Measurements from ENCODE around the gene CADM1. TPM values are rescaled to one million over a fixed set of nuclear protein-coding genes. Genes with fewer than 3 reads are reported as not detected.

Gene CADM1
- total RNA-seq, 2 donors from 2014 or later: 1.4 to 6.1 TPM

DNA sequence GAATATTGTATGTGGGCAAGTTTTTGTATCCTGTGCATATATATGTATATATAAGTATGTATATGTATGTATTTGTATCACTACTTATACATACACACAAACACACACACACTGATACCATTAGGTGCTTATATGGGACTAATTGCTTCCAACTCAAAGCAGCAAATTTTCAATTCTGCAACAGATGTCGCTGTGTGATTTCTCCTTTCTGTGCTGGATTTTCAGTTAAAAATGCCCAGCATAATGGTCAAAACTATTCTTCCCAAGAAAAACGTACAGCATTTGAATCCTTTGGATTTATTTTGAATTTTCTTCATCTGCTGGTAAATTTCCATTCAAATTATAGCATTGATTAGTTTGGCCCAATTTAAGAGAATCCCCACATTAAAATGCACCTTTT, 4.3 kb downstream of the CADM1 start:
- TF ChIP-seq, protein P1, sequence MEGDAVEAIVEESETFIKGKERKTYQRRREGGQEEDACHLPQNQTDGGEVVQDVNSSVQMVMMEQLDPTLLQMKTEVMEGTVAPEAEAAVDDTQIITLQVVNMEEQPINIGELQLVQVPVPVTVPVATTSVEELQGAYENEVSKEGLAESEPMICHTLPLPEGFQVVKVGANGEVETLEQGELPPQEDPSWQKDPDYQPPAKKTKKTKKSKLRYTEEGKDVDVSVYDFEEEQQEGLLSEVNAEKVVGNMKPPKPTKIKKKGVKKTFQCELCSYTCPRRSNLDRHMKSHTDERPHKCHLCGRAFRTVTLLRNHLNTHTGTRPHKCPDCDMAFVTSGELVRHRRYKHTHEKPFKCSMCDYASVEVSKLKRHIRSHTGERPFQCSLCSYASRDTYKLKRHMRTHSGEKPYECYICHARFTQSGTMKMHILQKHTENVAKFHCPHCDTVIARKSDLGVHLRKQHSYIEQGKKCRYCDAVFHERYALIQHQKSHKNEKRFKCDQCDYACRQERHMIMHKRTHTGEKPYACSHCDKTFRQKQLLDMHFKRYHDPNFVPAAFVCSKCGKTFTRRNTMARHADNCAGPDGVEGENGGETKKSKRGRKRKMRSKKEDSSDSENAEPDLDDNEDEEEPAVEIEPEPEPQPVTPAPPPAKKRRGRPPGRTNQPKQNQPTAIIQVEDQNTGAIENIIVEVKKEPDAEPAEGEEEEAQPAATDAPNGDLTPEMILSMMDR (IDR thresholded peaks at IDR 0.05): no peak
- Histone ChIP-seq H3K4me3 (no peak overlapping the region), H3K27me3 (replicated peaks; ENCODE audit: insufficient read depth) (no peaks in the 10 kb centered on the region), H3K36me3 (no peaks in the 10 kb centered on the region), H3K4me1 (ENCODE audit: control insufficient read depth in 1 of 2, low read depth in 2 of 2) (peaks cover 20 to 21% of the 10 kb centered on the region in 2 donors), H3K9me3 (no peaks in the 10 kb centered on the region), H3K27ac (no peak overlapping the region)
- ATAC-seq (ENCODE audit: insufficient number of reproducible peaks, low FRiP score, low read depth) (no peak), DNase-seq (ENCODE audit: low spot score) (no peak)

- Histone ChIP-seq H3K36me3 (no peaks in the 10 kb centered on the region), H3K4me3 (no peak overlapping the region), H3K27ac (no peak overlapping the region), H3K4me1 (ENCODE audit: control insufficient read depth in 1 of 2, low read depth in 2 of 2) (peaks cover 20 to 21% of the 10 kb centered on the region in 2 donors), H3K9me3 (no peaks in the 10 kb centered on the region), H3K27me3 (replicated peaks; ENCODE audit: insufficient read depth) (no peaks in the 10 kb centered on the region)
- no peak for DNase-seq (ENCODE audit: low spot score)
- no peak for ATAC-seq (ENCODE audit: insufficient number of reproducible peaks, low FRiP score, low read depth)
- TF ChIP-seq, protein P1 (IDR thresholded peaks at IDR 0.05): no peak
Observed at GRCh38 chr11:115499241-115499799, 4.9 kb downstream of the CADM1 start.

DNA sequence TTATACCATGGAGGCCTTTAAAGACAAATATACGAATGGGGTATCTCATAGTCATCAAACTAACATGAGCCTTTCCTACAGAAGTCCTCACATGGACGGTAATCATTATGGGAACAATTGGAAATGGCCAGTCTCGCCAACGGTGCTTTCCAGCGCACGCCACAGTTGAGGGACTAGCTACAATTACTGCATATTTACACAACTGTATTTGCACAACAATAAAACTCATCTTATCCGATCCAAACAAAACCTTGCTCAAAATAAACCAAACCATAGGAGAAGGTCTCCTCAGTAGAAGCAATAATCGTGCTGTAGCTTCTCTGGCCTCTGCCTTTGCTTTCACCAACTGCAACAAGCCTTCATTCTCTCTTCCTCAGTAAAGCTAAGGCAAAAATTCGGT, 5.9 kb downstream of the CADM1 start:
- Histone ChIP-seq H3K9me3 (no peaks in the 10 kb centered on the region), H3K27me3 (replicated peaks; ENCODE audit: insufficient read depth) (no peaks in the 10 kb centered on the region), H3K4me1 (ENCODE audit: control insufficient read depth in 1 of 2, low read depth in 2 of 2) (peaks cover 13 to 14% of the 10 kb centered on the region in 2 donors), H3K36me3 (no peaks in the 10 kb centered on the region), H3K27ac (no peak overlapping the region), H3K4me3 (no peak overlapping the region)
- TF ChIP-seq, protein P1 (IDR thresholded peaks at IDR 0.05): no peak
- DNase-seq (ENCODE audit: low spot score): no peak
- ATAC-seq (ENCODE audit: insufficient number of reproducible peaks, low FRiP score, low read depth): no peak

DNA sequence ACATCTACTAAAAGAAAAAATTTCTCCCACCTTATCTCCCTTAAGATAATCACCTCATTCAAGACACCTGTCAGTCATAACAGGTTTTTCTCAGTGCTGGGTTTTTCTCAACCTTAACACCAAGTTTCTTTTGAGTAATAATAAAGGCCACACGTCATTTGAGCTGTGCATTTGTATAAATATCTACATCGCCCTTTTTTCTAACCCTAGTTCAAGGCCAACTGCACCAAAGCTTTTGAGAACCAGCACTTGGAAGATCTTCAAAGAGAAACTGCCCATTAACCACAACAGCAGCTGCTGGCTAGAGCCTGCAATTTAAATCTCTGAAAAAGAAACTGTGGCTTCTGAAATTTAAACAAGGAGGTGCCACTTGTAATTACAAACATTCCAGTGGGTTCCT, 6.9 kb downstream of the CADM1 start:
- Histone ChIP-seq H3K27ac (no peak overlapping the region), H3K27me3 (replicated peaks; ENCODE audit: insufficient read depth) (no peaks in the 10 kb centered on the region), H3K4me3 (no peak overlapping the region), H3K36me3 (no peaks in the 10 kb centered on the region), H3K9me3 (no peaks in the 10 kb centered on the region), H3K4me1 (ENCODE audit: control insufficient read depth in 1 of 2, low read depth in 2 of 2) (peaks cover 5 to 7% of the 10 kb centered on the region in 2 donors)
- TF ChIP-seq, protein P1 (IDR thresholded peaks at IDR 0.05): no peak
- ATAC-seq (ENCODE audit: insufficient number of reproducible peaks, low FRiP score, low read depth) (no peak), DNase-seq (ENCODE audit: low spot score) (no peak)

GRCh38 chr11:115496892-115497291, 7.3 kb downstream of the CADM1 start:
- TF ChIP-seq, protein P1 (IDR thresholded peaks at IDR 0.05): no peak
- H3K27me3 ChIP-seq (replicated peaks; ENCODE audit: insufficient read depth): no peaks in the 10 kb centered on the region
- peaks cover 1 to 3% of the 10 kb centered on the region in 2 donors for H3K4me1 ChIP-seq (ENCODE audit: control insufficient read depth in 1 of 2, low read depth in 2 of 2)
- no peak overlapping the region for H3K4me3 ChIP-seq
- no peaks in the 10 kb centered on the region for H3K36me3 ChIP-seq
- DNase-seq (ENCODE audit: low spot score) (no peak), ATAC-seq (ENCODE audit: insufficient number of reproducible peaks, low FRiP score, low read depth) (no peak)
- no peak overlapping the region for H3K27ac ChIP-seq
- H3K9me3 ChIP-seq: no peaks in the 10 kb centered on the region
